ENCODE measurements around the gene ITGB7.
"Not testable (repeated sequence)": the region's sequence is repeated elsewhere in the genome, so short reads cannot be mapped to it uniquely, and the experiment has no call there.

Gene ITGB7

DNA sequence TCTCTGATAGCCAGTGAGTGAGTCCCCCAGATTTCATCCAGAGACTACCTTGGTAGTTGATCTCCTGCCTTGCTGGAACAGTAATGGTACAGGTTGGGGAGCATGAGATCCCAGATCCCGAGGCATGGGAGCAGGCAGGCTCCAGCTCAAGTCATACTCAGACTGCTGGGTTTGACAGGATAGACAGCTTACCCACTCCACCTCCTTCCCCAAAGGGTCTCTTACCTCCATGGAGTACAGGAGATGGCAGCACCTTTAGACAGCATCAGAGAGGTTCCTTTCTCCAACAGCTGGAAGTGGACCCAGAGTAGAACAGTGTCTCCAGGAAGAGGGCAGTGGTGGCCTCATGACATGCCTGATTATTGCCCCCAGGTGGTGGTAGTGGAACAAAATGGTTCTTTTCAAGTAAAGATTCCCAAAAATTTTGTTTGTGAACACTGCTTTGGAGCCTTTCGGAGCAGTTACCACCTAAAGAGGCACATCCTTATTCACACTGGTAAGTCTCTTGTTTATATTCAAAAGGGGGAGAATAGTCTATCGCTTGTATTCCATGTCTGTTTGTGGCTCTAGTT is 21.4 kb downstream of the ITGB7 start:
- no peak for TF ChIP-seq TAF1 (IDR thresholded peaks at IDR 0.05; ENCODE audit: low read depth, low read length)
- no peak for DNase-seq (ENCODE audit: insufficient read length, low spot score)
- FAIRE-seq: no peak

DNA sequence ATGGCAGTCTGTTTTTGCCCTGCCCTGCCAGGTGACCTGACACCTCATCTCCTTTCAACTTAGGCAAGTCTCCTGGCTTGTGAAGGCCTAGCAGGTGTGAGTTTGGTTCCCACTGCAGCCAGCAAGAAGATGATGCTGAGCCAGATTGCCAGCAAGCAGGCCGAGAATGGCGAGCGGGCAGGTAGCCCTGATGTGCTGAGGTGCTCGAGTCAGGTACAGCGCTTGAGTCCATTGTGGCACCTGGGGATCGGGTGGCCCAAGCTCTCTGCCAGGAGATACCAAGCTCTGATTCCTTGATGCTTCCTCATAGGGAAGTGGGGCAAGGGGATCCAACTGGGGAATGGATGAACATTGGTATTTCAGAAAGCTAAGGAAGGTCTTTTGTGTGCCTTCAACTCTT is 22.2 kb downstream of the ITGB7 start:
- DNase-seq (ENCODE audit: insufficient read length, low spot score) (no peak), FAIRE-seq (no peak)
- no peak for TF ChIP-seq PAX5 (IDR thresholded peaks at IDR 0.05; ENCODE audit: insufficient read depth, low read length, severe bottlenecking)

DNA sequence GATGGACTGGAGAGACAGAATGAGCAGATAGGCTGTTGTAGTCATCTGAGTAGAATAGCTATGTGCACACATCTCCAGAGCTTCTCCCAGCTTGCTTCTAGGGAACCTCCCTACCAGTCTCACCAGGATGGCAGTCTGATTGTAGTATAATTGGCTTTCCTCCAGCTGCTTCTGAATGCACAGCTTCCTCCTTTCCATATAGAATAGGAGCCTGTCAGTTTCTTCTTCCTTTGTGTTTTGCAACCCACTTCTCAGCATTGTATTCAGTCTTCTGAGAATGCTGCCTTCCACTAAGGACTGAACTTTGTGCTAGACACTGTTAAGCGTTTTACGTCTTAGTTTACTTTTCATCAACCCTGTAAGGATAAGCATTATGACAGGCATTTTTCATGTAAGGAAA is 24.1 kb downstream of the ITGB7 start:
- DNase-seq (ENCODE audit: insufficient read length, low spot score): no peak
- FAIRE-seq: no peak
- TF ChIP-seq POLR2A (IDR thresholded peaks at IDR 0.05; ENCODE audit: low read depth, low read length) (no peak), PAX5 (IDR thresholded peaks at IDR 0.05; ENCODE audit: insufficient read depth, low read length, severe bottlenecking) (no peak), TAF1 (IDR thresholded peaks at IDR 0.05; ENCODE audit: low read depth, low read length) (no peak), SPI1 (IDR thresholded peaks at IDR 0.05; ENCODE audit: low read depth, low read length) (no peak), POLR2AphosphoS5 (IDR thresholded peaks at IDR 0.05; ENCODE audit: low read depth, low read length) (no peak), POU2F2 (IDR thresholded peaks at IDR 0.05; ENCODE audit: low read depth, low read length) (no peak)

DNA sequence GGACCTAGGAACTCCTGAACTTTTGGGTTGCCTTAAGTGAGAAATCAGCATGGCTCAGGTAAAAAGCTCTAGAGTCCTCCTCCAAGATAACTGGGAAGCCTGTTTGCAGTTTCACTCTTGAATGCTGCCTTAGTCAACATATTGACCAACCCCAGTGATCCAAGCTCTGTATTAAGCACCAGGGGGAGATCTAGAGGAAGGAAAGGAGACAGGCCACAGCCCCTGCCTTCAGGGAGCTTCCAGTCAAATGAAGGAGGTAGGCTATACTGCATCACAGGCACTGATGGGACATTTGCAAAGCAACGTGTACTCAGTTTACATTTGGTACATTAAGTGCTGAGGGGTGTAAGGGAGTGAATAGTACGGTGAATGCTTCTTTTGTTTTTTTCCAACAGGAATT is 25.1 kb downstream of the ITGB7 start:
- FAIRE-seq (no peak), DNase-seq (ENCODE audit: insufficient read length, low spot score) (no peak)
- TF ChIP-seq POU2F2 (IDR thresholded peaks at IDR 0.05; ENCODE audit: low read depth, low read length): no peak
- no peak for TF ChIP-seq SPI1 (IDR thresholded peaks at IDR 0.05; ENCODE audit: low read depth, low read length)
- TF ChIP-seq TAF1 (IDR thresholded peaks at IDR 0.05; ENCODE audit: low read depth, low read length): no peak
- TF ChIP-seq PAX5 (IDR thresholded peaks at IDR 0.05; ENCODE audit: insufficient read depth, low read length, severe bottlenecking): no peak
- TF ChIP-seq POLR2AphosphoS5 (IDR thresholded peaks at IDR 0.05; ENCODE audit: low read depth, low read length): no peak
- TF ChIP-seq POLR2A (IDR thresholded peaks at IDR 0.05; ENCODE audit: low read depth, low read length): no peak

DNA sequence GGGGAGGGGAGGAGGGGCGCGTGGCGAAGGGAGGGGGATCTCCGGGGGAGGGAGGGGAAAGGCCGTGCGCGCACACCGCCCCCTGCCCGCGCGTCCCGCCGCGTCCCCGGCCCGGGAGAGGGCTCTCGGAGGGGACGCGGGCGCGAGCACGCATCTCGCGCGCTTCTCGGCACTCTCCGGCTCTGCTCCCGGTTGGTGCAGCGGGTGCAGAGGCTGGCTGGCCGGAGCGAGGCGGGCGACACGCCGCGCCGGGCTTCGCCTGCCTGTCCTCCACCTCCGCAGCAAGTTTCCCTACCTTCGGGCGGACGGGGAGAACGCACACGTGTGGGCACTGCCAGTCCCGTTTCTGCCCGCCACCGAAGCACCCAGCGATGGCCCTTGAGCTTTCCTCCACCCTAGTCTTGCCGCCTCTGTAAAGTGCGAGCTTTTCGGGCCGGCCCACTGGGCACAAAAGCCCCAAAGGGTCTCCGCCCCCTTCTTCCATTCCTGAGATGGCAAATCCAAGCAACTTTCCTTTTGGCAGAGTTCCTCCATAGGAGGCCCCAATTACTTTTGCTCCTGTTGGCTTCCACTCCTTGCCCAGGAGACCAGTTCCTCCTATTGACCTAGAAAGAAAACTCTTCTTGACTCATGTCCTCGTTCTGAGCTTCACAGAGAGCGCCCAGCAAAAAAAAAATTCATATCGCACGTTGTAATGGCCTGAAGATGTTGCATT is 26.0 kb downstream of the ITGB7 start:
- DNase-seq (ENCODE audit: insufficient read length, low spot score): peak; percentile 93
- TF ChIP-seq SPI1 (IDR thresholded peaks at IDR 0.05; ENCODE audit: low read depth, low read length) (no peak), TAF1 (IDR thresholded peaks at IDR 0.05; ENCODE audit: low read depth, low read length) (0 out of 2 replicates have a peak, but pooled peaks have one; percentile 17), POLR2AphosphoS5 (IDR thresholded peaks at IDR 0.05; ENCODE audit: low read depth, low read length) (no peak), POU2F2 (IDR thresholded peaks at IDR 0.05; ENCODE audit: low read depth, low read length) (no peak), POLR2A (IDR thresholded peaks at IDR 0.05; ENCODE audit: low read depth, low read length) (no peak)
- FAIRE-seq: no peak

DNA sequence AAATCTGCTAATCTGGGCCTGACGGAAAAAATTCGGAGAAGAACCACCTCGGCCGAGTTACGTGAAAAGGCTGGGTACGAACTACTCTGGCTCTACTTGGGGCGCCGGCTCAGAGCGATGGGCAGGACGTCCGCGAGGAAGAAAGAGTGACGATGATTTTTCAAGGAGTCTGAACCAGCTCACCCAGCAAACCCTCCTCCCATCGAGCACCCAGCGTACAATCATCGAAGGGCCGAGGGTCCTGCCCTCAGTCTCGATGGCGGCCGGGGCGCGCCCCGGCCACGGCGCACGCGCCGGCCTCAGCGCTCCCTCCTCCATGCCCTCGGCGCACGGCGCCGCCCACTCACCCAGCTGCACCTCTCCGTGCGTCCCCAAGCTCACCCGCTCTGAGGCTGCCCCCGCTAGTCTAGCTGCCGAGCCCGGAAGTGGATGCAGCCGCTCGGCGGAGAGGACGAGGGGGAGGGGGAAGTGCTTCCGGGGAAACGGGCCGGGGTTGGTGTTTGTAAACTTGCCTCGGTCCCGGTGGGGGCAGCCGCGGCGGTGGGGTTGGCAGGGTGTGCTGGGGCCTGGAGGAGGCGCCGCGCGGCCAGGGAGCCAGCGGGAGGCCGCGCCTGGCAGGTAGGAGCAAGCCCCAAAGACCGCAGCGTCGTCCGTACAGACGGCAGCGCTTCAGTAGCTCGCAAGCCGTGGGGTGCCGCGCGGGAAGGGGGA is 26.7 kb downstream of the ITGB7 start, which contains the start of the genes CSAD and ZNF740:
TSS of gene CSAD (minus strand) at position 706 of the 711 bp plus-strand sequence. CDS start 7,455 bp downstream, outside the sequence.
TSS of gene ZNF740 (plus strand) at position 503 of the 711 bp plus-strand sequence. CDS start 1,262 bp downstream, outside the sequence.
- peak; percentile 98 for FAIRE-seq
- peak; percentile 99 for DNase-seq (ENCODE audit: insufficient read length, low spot score)
- TF ChIP-seq TAF1 (IDR thresholded peaks at IDR 0.05; ENCODE audit: low read depth, low read length) (peak; percentile 68; the same call in 1 of the 2 replicates), POU2F2 (IDR thresholded peaks at IDR 0.05; ENCODE audit: low read depth, low read length) (peak; percentile 31; the same call in 1 of the 2 replicates), POLR2AphosphoS5 (IDR thresholded peaks at IDR 0.05; ENCODE audit: low read depth, low read length) (peak; percentile 61), SPI1 (IDR thresholded peaks at IDR 0.05; ENCODE audit: low read depth, low read length) (peak; percentile 49), POLR2A (IDR thresholded peaks at IDR 0.05; ENCODE audit: low read depth, low read length) (peak; percentile 93), PAX5 (IDR thresholded peaks at IDR 0.05; ENCODE audit: insufficient read depth, low read length, severe bottlenecking) (peak; percentile 15)

DNA sequence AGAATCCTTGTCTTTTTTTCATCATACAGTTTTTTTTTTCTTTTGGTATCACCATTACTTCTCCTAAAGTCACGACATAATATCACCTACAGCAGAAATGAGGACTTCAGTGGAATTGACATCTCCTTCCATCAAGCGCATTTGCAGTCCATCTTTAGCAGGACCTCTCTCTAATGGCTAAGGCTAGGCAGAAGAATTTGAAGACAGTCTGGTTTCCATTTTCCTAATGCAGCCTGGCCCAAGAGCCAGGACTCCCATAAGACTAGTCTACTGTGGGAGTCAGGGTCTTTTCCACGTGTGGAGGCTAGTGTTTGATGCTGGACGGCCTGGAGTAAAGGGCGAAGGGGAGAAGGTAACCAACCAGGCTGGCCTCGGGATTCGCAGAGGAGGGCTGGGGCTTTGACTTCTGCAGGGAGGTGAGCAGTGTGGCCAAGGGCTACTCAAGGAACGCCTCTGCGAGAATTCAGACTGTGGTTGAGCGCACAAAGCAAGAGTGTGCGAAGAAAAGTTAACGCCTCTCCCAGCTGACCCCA is 27.3 kb downstream of the ITGB7 start:
- no peak for TF ChIP-seq SPI1 (IDR thresholded peaks at IDR 0.05; ENCODE audit: low read depth, low read length)
- no peak for TF ChIP-seq POLR2A (IDR thresholded peaks at IDR 0.05; ENCODE audit: low read depth, low read length)
- no peak for TF ChIP-seq TAF1 (IDR thresholded peaks at IDR 0.05; ENCODE audit: low read depth, low read length)
- no peak for TF ChIP-seq POU2F2 (IDR thresholded peaks at IDR 0.05; ENCODE audit: low read depth, low read length)
- no peak for TF ChIP-seq PAX5 (IDR thresholded peaks at IDR 0.05; ENCODE audit: insufficient read depth, low read length, severe bottlenecking)
- no peak for TF ChIP-seq POLR2AphosphoS5 (IDR thresholded peaks at IDR 0.05; ENCODE audit: low read depth, low read length)
- no peak for FAIRE-seq
- no peak for DNase-seq (ENCODE audit: insufficient read length, low spot score)

DNA sequence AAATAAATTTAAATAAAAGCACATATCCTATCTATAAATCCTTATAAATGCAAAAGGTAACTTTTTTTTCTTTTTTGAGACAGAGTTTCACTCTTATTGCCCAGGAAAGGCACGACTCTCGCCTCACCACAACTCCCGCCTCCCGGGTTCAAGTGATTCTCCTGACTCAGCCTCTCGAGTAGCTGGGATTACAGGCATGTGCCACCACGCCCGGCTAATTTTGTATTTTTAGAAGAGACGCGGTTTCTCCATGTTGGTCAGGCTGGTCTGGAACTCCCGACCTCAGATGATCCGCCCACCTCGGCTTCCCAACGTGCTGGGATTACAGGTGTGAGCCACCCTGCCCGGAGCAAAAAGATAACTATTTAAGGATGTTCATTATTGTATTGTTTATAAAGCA is 28.2 kb downstream of the ITGB7 start:
- not testable (repeated sequence) for DNase-seq (ENCODE audit: insufficient read length, low spot score); FAIRE-seq

DNA sequence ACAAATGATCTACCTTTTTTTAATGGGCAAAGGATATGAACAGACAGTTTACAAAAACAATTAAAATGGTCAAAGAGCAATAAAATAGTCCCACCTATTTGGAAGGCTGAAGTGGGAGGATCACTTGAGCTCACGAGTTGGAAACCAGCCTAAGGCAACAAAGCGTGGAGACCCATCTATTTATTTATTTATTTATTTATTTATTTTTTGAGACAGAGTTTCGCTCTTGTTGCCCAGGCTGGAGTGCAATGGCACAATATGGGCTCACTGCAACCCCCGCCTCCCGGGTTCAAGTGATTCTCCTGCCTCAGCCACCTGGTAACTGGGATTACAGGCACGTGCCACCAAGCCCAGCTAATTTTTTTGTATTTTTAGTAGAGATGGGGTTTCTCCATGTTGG is 29.6 kb downstream of the ITGB7 start:
- FAIRE-seq; DNase-seq (ENCODE audit: insufficient read length, low spot score): not testable (repeated sequence)

DNA sequence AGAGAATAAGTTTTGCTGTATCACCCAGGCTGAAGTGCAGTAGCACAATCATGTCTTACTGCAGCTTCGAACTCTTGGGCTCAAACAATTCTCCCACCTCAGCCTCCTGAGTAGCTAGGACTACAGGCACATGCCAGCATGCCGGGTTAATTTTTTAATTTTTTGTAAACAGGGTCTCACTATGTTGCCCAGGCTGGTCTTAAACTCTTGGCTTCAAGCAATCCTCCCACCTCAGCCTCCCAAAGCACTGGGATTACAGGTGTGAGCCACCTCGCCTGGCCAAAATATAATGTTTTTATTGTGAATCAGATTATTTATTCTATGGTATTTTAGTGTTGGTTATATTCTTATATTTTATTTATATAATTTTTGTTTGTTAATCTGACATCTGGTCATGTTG is 30.3 kb downstream of the ITGB7 start:
- no peak for DNase-seq (ENCODE audit: insufficient read length, low spot score)
- no peak for TF ChIP-seq POLR2AphosphoS5 (IDR thresholded peaks at IDR 0.05; ENCODE audit: low read depth, low read length)
- TF ChIP-seq POLR2A (IDR thresholded peaks at IDR 0.05; ENCODE audit: low read depth, low read length): no peak
- TF ChIP-seq PAX5 (IDR thresholded peaks at IDR 0.05; ENCODE audit: insufficient read depth, low read length, severe bottlenecking): no peak
- TF ChIP-seq SPI1 (IDR thresholded peaks at IDR 0.05; ENCODE audit: low read depth, low read length): no peak
- TF ChIP-seq POU2F2 (IDR thresholded peaks at IDR 0.05; ENCODE audit: low read depth, low read length): no peak
- no peak for TF ChIP-seq TAF1 (IDR thresholded peaks at IDR 0.05; ENCODE audit: low read depth, low read length)
- no peak for FAIRE-seq

All from GM12891 (cell line).